Subcutaneous adipose tissue (tissue), 4 donors: Measurements from ENCODE around the gene TIMP4. TPM values are rescaled to one million over a fixed set of nuclear protein-coding genes. Genes with fewer than 3 reads are reported as not detected.

Source experiments
- total RNA-seq, 4 donors: library from RNA; depleted of rRNA; stranded (reverse); fragments of >200 nt; gene quantifications; one replicate each; pipeline ENCODE4 v1.1.0, GENCODE V29; 2016
- TF ChIP-seq, protein P1 (sequence below): fragments of 450-650 bp; IDR thresholded peaks from one replicate; pipeline ENCODE4 v1.5.1; 2016; ENCODE audit warnings: low read depth, mild to moderate bottlenecking, control low read depth, antibody characterized with exemption, moderate library complexity

Gene TIMP4
- total RNA-seq = 100 to 1,000 TPM in 3 of 4 donors, 10 to 100 TPM in 1; 97.2 to 362 (median 213) TPM

- TF ChIP-seq, protein P1, sequence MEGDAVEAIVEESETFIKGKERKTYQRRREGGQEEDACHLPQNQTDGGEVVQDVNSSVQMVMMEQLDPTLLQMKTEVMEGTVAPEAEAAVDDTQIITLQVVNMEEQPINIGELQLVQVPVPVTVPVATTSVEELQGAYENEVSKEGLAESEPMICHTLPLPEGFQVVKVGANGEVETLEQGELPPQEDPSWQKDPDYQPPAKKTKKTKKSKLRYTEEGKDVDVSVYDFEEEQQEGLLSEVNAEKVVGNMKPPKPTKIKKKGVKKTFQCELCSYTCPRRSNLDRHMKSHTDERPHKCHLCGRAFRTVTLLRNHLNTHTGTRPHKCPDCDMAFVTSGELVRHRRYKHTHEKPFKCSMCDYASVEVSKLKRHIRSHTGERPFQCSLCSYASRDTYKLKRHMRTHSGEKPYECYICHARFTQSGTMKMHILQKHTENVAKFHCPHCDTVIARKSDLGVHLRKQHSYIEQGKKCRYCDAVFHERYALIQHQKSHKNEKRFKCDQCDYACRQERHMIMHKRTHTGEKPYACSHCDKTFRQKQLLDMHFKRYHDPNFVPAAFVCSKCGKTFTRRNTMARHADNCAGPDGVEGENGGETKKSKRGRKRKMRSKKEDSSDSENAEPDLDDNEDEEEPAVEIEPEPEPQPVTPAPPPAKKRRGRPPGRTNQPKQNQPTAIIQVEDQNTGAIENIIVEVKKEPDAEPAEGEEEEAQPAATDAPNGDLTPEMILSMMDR = no peak
Observed at GRCh38 chr3:12158387-12159226, at the start of gene TIMP4. Gene TIMP4, minus strand, starts transcription at chr3:12158912. Its CDS starts 72 bp downstream, at chr3:12158840.

- TF ChIP-seq, protein P1 = no peak
Observed at GRCh38 chr3:12205171-12205570, 46.5 kb upstream of the TIMP4 start.

DNA sequence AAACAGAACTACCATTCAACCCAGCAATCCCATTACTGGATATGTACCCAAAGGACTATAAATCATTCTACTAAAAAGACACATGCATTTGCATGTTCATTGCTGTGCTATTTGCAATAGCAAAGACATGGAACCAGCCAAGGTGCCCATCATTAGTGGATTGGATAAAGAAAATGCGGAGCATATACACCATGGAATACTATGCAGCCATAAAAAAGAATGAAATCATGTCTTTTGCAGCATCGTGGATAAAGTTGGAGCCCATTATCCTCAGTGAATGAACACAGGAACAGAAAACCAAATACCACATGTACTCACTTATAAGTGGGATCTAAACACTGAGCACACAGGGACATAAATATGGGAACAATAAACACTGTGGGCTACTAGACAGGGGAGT, 43.1 kb upstream of the TIMP4 start:
- TF ChIP-seq, protein P1 = no peak

GRCh38 chr3:12198301-12198700, 39.6 kb upstream of the TIMP4 start:
- TF ChIP-seq, protein P1 = no peak

DNA sequence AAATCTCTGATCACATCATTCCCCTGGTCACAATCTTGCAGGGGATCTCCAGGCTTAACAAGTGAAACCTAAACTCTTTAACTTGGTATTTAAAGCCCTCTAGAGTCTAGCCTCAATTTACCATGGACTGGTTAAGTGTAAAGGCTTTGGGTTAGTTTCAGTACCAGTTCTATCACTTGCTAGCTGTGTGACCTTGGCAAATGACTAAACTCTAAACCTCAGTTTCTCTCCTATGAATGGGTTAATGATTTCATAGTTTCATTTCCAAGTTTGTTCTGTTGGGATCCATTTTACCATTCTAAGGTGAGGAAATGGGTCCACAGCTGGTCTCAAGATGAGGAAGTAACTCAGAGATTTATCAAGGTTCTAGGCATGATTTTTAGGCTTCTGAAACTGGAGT, 38.8 kb upstream of the TIMP4 start:
- TF ChIP-seq, protein P1 = no peak

GRCh38 chr3:12196684-12197083, 38.0 kb upstream of the TIMP4 start:
- TF ChIP-seq, protein P1 = no peak

GRCh38 chr3:12195231-12195630, 36.5 kb upstream of the TIMP4 start:
- TF ChIP-seq, protein P1 = no peak
